ENCODE data around the gene HOXD3. TPM values are rescaled to one million over a fixed set of nuclear protein-coding genes. Genes with fewer than 3 reads are reported as not detected.
A peak's percentile ranks its signal among the peaks of the same experiment; 100 is the strongest.

The HOXD3 gene
- total RNA-seq, 1 experiment from 2014 or later: 1.0 TPM

DNA sequence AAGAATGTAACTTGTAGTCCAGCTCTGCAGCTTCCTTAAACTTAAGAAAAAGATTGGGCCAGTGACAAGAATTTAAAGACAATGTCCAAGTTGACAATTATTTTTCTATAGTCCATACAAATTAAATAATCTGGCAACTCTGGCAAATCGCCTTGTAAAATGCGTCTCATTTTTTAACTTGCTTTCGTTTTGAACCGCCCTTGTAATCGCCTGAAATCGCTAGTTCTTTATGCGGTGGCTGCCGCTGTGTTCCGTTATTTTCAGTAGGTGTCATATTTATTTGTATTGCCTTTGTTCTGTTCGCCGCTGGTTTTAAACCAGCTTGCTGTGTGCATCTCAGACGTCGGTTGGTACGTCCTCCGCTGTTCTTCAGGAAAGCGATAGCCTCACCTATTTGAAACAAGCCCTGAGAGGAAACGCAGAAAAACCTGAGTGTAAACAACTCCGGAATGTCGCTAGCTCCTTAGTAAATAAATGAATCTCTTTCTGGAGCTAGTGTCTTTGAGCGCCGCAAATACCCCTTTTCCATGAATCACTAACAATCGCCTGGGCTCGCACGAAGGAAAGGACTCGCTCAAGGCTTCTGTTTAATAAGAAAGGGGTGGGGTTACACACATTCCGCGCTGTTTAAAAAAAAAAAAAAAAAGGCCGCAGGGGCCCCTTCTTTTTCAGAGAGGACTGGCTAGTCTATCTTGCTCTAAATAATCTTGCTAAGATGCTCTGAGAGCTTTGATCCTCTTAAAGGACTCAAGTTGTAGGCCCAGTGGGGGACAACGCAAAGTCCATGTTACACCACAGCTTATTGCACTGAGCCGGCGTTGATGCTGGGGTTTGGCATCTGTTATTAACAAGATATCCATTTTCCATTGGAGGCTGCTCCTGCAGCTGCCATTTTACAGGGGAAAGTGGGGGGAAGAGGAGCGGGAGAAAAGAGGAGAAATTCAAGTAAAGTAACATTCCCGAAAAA lies 24.6 kb upstream of the HOXD3 start:
- peak; percentile 62 for DNase-seq (ENCODE audit: low spot score)

DNA sequence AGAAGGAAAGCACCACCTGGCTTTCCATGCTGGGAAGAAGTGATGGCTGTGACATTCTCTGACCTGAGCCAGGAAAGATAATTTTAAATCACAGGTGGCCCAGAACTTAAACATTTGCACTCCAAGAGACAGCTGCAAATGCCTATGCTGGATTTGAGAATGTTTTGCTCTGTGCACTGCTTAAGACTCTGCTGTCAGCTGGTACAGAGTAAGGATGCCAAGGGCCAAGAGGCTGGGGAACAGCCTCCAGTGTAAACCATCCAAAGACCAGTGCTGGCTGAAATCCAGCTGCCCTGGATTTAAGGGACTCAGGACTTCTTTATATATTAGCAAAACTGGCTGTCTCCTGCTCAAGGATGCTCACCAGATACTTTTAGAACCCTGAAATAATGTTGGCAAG lies 23.7 kb upstream of the HOXD3 start:
- no peak for DNase-seq (ENCODE audit: low spot score)

DNA sequence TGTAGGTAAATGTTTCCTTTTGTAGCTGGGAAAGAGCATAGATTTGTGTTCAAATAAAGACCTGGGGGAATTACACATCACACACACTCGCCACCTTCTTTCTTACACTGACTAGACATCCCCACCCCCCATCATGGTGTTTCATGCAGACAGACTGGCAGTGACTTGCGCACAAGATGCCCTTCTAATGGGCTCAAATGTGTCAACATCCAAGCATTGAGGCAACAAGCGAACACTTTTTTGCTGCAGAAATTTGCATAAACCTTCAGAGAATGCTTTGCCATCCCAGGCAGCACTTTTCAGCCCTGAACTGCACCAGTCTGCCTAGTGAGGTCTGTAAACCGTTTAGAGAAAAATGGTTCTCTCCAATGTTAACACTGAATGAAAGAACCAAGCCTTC lies 23.1 kb upstream of the HOXD3 start:
- no peak for DNase-seq (ENCODE audit: low spot score)

DNA sequence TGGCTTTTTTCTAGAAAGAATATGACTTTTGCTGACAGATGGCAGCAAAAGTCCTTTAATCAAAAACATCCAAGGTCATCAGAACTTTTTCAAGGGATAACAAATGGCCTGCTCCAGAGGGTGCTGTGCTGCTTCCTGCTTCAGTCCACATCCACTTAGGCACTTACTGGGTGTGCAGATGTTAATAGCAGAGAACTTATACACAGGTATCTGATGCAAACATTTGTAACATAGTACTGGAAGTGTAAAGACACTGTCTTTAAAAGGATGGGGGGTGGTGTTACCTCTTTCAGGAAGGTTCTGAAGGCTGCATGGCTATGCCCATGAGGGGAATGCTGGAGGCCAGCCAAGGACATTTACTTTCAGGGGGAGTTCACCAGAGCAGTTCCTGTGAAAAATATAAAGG lies 22.1 kb upstream of the HOXD3 start:
- DNase-seq (ENCODE audit: low spot score): peak; percentile 72

DNA sequence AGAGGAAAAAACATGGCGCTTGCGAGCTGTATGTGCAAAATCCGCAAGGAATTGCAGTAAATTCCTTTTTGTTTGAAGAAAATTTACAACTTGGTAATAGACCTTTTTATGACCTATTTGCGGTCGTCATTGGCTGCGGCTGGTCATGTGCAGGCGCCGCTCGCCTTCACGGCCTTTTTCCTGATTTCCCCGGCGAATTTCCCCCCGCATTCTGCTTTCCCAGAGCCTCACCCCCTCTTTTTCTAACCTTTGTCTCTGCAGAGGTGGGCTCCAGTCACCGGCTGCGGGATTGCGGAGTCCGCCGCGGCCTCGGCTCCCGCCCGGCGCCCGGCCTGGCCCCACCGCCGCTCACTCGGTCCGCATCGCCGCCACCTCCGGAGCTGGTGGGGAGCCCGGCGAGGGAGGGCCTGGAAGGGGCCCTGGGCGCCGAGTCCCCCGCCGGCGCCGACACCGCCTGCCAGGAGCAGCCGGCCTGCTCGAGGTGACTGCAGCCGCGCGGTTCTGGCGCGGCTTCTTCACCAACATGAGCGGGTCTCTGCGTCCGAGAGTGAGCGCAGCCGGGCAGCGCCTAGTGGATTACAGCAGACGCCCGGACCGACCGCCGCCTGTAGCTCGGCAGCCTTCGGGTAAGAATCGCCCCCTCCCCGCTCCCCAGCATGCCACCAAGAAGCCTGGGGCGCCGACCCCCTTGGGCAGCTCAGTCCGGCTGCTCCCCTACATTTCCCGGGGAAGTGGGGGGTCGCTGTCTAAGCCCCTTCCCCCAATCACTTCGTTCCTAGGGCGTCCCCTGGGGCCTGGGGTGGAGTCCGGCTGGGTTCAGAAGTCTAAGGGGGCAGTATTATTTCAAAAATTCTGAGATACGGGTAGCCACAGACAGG lies 20.5 kb upstream of the HOXD3 start:
- peak; percentile 36 for DNase-seq (ENCODE audit: low spot score)

DNA sequence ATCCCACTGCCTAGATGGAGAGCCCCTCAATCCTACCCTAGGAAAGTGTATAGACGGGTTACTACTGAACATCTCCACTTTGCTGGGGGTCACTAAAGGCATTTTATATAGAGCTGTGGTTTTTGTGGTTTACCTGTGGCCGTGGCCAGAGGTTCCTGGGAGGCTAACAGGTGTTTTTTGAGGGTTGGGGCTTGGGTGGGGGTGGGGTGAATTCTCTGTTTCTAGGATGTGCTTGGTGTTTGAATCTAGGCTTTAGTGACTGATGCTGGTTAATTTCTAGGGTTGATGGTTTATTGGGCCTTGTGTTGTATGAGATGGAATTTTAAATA lies 19.9 kb upstream of the HOXD3 start:
- no peak for DNase-seq (ENCODE audit: low spot score)

DNA sequence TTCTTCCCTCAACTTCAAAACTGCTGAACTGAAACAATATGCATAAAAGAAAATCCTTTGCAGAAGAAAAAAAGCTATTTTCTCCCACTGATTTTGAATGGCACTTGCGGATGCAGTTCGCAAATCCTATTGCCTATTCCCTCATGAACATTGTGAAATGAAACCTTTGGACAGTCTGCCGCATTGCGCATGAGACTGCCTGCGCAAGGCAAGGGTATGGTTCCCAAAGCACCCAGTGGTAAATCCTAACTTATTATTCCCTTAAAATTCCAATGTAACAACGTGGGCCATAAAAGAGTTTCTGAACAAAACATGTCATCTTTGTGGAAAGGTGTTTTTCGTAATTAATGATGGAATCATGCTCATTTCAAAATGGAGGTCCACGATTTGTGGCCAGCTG lies 19.2 kb upstream of the HOXD3 start:
- no peak for DNase-seq (ENCODE audit: low spot score)

DNA sequence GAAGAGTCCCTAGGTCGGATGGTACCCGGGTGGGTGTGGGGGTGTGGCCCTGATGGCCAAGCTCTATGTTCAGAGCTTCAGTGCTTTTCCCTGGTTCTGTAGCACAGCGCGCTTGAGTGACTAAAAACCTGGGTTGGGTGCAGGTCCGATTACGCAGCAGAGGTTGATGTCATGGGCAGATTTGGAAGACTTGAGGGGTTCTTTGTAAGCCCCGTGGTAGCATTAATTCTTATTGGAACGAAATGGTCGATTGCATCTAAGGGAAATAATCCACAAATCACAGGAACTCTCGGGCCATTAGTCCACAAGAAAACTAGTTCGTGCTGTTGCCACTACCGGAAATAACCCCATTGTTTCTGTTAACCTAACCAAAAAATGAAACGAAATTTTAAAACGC lies 18.6 kb upstream of the HOXD3 start:
- no peak for DNase-seq (ENCODE audit: low spot score)

DNA sequence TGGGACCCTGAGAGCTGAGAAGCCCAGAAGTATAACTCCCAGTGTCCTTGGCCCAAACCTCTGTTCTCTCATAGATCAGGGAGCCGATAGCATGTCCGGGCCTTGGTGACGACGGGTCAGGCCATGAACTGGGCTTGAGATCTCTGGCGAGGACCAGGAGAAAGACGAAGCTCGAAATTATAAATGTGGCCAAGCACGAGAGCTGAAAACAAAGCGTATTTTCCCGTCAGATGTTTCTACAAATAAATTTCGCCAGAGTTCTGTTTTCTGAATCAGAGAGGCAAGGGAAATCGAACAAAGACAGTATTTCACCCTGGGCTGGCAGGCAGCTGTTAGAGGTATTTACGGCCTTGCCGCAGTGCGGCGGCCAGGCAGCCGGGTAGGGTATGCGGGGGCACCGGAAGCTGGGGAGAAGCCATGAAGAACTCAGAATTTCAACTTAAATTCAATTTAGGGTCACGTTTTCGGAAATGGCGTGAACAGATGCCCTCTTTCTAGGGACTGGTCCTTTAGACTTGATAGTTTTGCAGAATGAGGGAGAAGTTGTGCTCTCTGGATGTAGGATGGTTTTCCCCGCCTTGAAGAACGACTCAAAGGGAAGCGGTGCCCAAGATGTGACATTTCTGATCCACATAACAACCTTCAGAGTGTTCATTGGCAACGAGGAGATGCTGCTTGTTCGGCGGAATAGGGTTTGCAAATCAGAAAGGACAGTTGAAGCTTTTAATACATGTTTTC lies 18.0 kb upstream of the HOXD3 start:
- DNase-seq (ENCODE audit: low spot score): no peak

DNA sequence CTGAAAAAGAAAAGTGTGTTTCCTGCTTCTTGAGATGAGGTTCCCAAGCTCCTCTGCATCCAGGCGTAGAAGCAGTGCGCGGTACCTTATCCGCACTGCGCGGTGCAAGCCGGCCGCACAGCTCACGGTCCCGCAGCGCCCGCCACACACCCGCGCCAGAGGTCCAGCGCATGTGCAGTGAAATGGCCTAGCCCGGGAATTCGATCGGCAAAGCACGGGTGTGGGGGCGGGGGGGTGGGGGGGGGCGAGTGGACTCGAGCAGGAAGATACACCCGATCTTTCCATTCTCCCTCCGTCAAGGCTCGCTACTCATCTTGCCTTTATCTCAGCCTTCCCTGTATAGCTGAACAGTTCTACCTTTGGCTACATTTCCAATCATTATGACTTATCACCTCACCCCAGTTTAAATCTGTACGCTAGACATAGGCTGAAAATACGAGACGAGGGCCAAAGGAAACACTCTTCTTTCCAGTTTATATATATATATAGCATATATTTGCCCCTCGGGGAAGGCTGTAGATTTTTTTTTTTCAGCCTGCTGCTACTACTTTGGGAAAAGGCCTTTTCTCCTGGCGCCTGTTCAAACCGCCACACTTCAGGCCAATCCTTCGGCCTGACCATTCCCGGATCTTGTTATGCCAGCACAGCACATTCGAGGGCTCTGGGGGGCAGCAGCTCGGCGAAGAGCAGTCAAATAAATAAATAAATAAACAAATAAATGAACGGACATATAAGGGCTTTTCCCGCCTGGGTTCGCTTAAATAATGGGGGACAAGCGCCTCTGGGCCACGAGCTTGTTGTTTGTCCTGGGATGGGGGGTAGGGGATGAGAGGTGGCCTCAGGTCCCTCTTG lies 17.2 kb upstream of the HOXD3 start:
- DNase-seq (ENCODE audit: low spot score): no peak

DNA sequence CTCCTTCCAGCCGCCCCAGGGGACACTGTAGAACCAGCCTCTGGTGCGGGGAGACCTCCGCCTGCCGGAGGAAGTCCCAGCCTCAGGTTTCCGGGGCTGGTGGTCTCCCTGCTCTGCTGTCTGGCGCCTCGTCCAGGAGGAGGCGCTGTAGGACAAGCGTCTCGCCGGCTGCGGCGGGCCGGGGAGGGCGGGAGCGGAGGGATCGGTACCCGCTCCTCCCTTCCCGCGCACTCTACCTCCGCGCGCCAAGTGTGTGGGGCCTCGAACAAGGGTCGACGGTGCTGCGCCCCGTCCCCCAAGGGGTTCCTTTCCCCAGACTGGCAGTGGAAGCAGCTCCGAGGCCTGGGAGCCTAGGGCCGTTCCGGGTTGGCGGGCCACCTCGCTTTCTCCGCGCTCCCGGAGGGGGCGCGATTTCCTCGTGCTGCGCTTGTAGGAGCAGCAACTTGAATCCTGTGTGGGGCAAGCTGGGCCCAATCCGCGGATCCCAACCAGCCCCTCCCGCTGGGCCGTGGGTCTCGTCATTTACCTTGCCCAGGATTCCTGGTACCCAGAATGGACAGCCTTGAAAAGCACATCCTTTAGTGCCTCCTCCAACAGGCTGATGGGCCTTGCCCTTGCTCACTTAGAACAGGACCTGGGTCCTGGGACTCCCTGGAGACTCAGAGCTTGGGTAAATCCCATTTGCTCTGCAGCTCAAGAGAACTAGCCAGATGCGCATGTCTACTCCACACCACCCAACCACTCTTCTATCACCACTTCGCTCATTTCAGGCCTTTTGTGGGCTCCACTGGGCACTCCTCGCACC lies 16.4 kb upstream of the HOXD3 start:
- no peak for DNase-seq (ENCODE audit: low spot score)

DNA sequence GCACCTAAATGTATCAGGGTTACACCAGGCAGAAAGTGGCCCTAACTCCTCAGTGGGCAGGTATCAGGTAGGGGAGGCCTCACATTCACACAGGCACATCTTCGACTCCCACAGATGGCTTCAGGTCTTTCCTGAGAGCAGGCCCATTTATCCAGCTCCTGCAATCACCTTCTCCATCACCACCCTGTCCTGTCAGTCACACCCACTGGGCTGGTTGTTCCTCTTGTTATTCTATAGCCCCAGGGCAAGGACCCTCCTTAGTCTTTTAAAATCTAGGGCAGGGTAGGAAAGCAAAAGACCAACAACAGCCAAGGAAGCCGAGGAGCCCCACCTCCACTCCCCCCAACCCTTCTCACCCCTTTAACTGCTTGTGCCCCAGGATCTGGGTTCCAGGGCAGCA lies 14.8 kb upstream of the HOXD3 start:
- no peak for DNase-seq (ENCODE audit: low spot score)

DNA sequence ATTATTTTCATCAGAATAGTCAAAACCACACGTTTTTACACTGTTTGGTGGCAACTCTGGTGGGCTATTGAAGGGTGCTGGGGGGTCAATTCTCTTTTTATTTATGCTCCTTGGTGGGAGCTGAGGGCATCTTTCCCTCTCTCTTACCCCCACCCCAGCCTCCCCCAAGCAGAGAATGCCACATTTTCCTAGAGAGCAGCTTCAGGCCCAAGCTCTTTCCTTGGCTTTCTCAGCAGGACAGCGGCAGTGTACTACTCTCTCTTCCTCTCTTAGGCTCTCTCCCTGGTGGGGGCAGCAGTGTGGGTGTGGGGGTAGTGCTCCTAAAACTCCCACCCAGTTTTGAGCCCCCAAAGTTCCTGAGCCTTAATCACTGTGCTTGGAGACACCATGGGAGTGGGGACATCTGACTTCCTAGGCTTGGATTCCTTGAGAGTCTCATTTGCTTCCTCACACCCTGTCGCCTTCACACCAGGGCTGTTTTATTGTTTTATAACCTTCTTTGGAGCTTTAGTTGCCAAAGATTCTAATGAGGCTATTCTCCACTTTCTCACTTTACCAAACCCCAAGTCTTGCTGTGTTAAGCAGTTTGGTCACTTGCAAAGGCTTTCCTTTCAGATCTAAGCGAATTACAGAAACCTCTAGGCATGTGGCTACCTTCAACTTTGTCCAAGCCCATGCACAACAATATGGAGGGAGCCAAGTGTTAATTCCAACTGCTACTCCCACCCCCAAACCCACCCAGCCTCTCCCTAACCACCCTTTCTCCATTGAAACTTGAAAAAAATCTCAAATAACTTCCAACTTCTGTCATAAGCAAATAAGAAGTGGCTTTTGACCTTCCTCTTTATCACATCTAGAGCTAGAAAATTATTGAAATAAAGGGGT lies 11.8 kb upstream of the HOXD3 start:
- no peak for DNase-seq (ENCODE audit: low spot score)

DNA sequence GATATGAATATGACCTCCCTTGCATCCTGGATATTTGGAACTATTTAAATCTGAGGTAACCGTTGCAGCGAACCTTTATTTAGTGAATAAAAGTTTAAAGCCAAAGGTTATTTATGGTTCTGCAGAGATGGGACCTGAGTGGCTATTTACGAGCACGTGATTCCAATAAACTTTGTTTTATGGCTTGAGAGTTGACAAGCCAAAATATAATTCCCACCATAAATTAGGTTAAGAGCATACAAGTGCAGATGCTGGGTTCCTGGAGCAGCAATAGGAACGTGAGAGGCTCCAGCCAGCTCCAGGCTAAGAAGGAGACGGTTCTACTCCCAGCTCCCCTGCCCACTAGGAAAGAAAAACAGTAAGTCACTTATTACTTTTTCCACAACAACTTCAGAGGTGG lies 11.0 kb upstream of the HOXD3 start:
- DNase-seq (ENCODE audit: low spot score): peak; percentile 38

DNA sequence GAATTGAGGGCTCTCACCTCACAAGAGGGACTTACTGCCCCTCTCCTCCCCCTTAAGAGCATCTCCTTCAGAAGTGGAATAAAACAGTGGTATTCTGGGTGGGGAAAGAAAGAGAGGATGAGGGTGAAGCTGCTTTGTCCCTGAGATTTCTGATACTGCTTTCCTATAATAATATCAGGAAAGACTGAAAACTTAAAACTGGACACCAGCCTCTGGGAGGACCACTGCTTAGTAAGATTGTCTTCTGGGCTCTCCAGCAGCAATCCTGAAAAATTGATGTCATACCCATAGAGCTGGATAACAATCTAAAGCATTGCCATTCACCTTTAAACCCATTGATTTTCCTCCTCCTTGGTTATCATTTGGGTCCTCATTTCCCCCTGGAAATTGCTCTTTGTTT lies 10.5 kb upstream of the HOXD3 start:
- DNase-seq (ENCODE audit: low spot score): no peak

DNA sequence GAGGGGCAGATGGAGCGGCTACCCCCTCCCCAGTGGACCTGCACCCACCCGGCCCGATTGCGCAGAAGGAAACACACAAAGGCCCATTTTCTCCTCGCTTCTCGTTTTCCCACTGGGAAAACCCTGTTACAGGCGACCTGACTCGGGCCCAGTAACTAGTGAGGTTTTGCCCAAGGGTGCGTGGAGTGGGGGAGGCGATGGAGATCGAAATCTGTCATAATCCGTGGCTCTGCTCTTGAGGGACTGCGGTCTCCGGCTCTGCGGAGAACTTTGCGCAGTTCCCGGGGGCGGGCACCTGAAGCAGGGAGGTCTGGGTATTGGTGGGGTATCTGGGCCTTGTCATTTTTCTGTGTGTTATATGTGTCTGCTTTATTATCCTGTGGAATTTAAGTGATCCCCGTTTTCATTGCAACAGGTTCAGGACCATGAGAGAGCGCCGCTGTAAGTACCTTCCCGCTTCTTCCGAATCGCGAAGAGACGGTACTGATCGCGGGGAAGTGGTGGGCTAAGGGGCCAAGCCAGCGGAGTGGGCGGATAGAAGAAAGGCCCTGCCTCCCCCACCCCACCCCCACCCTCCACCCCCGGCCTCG lies 9.8 kb upstream of the HOXD3 start:
- DNase-seq (ENCODE audit: low spot score): no peak

DNA sequence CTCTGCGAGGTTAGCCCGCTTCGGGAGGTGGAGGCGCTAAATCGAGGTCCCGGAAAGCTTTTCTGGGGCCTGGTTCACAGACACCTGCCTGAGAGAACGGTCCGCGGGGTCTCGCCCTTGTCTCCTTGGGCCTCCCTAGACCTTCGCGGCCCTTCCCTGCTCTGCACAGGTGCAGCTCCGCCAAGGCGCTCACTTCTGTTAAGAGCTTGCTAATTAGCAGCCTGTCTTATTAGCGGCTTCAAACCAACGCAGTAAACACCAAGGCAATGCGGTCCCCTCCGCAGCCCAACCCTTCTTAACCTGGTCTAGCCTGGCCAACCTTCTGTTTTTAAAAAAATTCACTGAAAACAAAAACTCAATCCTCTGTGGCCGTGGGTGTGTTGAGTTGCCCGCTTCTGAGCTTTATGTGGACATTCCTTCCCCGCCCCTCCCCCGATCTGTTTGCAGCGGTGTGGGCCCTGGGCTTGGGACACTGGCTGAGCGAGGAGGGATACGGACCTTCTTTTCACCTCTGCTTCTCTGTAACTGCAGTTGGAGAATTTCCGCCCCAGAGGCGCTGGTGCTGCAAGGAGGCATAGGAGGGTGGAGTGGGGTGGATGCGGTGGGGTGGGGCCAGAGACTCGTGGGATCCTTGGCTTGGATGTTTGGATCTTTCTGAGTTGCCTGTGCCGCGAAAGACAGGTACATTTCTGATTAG lies 9.2 kb upstream of the HOXD3 start:
- DNase-seq (ENCODE audit: low spot score): no peak

DNA sequence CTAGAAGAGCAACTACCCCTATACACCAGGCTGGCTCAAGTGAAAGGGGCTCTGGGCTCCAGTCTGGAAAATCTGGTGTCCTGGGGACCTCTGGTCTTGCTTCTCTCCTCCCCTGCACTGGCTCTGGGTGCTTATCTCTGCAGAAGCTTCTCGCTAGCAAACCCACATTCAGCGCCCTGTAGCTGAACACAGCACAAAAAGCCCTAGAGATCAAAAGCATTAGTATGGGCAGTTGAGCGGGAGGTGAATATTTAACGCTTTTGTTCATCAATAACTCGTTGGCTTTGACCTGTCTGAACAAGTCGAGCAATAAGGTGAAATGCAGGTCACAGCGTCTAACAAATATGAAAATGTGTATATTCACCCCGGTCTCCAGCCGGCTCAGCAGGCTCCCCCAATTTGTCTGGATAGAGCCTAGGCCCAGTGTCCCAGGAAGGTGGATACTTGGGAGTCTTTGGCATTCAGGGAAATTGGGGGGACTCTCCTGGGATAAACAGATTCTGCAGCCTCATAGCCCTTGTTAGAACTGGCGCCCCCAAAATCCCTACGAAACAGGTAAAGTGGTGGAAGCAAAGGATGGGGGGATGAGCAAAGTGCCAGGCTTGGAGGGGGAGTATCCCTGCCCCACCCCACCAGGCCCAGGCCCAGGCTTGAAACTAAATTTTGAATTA lies 8.2 kb upstream of the HOXD3 start:
- DNase-seq (ENCODE audit: low spot score): no peak

All from A172 (cell line).